ENCODE results near the gene PGP. TPM values are rescaled to one million over a fixed set of nuclear protein-coding genes. Genes with fewer than 3 reads are reported as not detected.

Gene PGP
- total RNA-seq, 1 experiment from 2014 or later = 48.7 TPM

- in situ Hi-C loops (cut with HindIII; ENCODE audit: low pct_unique_long_range_greater_than_20kb, low sequenced_read_pairs) = no loop called here
- TF ChIP-seq TCF7L2 (IDR thresholded peaks at IDR 0.05; ENCODE audit: low read depth, low read length) = no peak
- BruUV-seq (replicated peaks) = no TSS peak
- H3K27me3 ChIP-seq (ENCODE audit: control insufficient read depth, insufficient read depth, low read length) = no peaks in the 10 kb centered on the region
- no peaks in the 10 kb centered on the region for H3K4me1 ChIP-seq (ENCODE audit: control insufficient read depth, insufficient read depth, low read length)
- DNase-seq (ENCODE audit: low read depth, low spot score) (no peak), ATAC-seq (no peak)
- no peak overlapping the region for H3K27ac ChIP-seq (ENCODE audit: low read length)
- ChIA-PET POLR2A (no interaction called here), CTCF (no interaction called here)
- H3K9me3 ChIP-seq (ENCODE audit: control insufficient read depth, insufficient read depth, low read depth, low read length) = no peaks in the 10 kb centered on the region
- no peak overlapping the region for H3K4me3 ChIP-seq (ENCODE audit: low read depth in 2 of 2, low read length in 2 of 2)
- H3K36me3 ChIP-seq (ENCODE audit: control insufficient read depth, insufficient read depth, low read length) = no peaks in the 10 kb centered on the region
- intact Hi-C loops (cut with micrococcal nuclease; ENCODE audit: unreplicated experiment) = no loop called here
Measured at GRCh38 chr16:2180461-2180860, 34.2 kb downstream of the PGP start.

DNA sequence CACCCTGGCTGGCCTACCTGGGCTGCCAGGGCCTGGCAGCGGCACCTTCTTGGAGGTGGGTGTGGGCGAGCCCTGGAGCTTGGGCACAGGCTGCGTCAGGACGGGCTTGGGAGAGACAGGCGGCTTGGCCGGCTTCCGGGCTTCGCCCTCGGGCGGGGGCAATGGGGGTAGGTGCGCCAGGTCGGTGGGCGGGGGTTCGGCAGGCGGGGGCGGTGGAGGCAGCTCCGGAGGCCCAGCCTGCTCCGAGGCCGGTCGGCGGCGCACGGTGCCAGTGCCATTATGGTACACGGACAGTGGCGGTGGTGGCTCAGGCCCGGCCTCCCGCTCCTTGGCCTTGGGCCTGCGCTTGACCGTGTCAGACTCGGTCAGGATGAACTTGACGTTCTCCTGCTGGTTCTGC lies 35.1 kb downstream of the PGP start:
- no peaks in the 10 kb centered on the region for H3K9me3 ChIP-seq (ENCODE audit: control insufficient read depth, insufficient read depth, low read depth, low read length)
- ChIA-PET POLR2A (no interaction called here), CTCF (no interaction called here)
- ATAC-seq (no peak), DNase-seq (ENCODE audit: low read depth, low spot score) (no peak)
- no peaks in the 10 kb centered on the region for H3K36me3 ChIP-seq (ENCODE audit: control insufficient read depth, insufficient read depth, low read length)
- intact Hi-C loops (cut with micrococcal nuclease; ENCODE audit: unreplicated experiment) = no loop called here
- no peak overlapping the region for H3K4me3 ChIP-seq (ENCODE audit: low read depth in 2 of 2, low read length in 2 of 2)
- H3K27me3 ChIP-seq (ENCODE audit: control insufficient read depth, insufficient read depth, low read length) = no peaks in the 10 kb centered on the region
- no peaks in the 10 kb centered on the region for H3K4me1 ChIP-seq (ENCODE audit: control insufficient read depth, insufficient read depth, low read length)
- in situ Hi-C loops (cut with HindIII; ENCODE audit: low pct_unique_long_range_greater_than_20kb, low sequenced_read_pairs) = no loop called here
- no peak overlapping the region for H3K27ac ChIP-seq (ENCODE audit: low read length)
- no peak for TF ChIP-seq POLR2AphosphoS5 (IDR thresholded peaks at IDR 0.05; ENCODE audit: low read depth, low read length)
- TF ChIP-seq, protein P1, sequence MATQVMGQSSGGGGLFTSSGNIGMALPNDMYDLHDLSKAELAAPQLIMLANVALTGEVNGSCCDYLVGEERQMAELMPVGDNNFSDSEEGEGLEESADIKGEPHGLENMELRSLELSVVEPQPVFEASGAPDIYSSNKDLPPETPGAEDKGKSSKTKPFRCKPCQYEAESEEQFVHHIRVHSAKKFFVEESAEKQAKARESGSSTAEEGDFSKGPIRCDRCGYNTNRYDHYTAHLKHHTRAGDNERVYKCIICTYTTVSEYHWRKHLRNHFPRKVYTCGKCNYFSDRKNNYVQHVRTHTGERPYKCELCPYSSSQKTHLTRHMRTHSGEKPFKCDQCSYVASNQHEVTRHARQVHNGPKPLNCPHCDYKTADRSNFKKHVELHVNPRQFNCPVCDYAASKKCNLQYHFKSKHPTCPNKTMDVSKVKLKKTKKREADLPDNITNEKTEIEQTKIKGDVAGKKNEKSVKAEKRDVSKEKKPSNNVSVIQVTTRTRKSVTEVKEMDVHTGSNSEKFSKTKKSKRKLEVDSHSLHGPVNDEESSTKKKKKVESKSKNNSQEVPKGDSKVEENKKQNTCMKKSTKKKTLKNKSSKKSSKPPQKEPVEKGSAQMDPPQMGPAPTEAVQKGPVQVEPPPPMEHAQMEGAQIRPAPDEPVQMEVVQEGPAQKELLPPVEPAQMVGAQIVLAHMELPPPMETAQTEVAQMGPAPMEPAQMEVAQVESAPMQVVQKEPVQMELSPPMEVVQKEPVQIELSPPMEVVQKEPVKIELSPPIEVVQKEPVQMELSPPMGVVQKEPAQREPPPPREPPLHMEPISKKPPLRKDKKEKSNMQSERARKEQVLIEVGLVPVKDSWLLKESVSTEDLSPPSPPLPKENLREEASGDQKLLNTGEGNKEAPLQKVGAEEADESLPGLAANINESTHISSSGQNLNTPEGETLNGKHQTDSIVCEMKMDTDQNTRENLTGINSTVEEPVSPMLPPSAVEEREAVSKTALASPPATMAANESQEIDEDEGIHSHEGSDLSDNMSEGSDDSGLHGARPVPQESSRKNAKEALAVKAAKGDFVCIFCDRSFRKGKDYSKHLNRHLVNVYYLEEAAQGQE (IDR thresholded peaks at IDR 0.05; ENCODE audit: insufficient read depth in 1 of 2, low read depth in 2 of 2, low read length in 1 of 2) = no peak
- TF ChIP-seq, protein P2, sequence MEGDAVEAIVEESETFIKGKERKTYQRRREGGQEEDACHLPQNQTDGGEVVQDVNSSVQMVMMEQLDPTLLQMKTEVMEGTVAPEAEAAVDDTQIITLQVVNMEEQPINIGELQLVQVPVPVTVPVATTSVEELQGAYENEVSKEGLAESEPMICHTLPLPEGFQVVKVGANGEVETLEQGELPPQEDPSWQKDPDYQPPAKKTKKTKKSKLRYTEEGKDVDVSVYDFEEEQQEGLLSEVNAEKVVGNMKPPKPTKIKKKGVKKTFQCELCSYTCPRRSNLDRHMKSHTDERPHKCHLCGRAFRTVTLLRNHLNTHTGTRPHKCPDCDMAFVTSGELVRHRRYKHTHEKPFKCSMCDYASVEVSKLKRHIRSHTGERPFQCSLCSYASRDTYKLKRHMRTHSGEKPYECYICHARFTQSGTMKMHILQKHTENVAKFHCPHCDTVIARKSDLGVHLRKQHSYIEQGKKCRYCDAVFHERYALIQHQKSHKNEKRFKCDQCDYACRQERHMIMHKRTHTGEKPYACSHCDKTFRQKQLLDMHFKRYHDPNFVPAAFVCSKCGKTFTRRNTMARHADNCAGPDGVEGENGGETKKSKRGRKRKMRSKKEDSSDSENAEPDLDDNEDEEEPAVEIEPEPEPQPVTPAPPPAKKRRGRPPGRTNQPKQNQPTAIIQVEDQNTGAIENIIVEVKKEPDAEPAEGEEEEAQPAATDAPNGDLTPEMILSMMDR (IDR thresholded peaks at IDR 0.05) = no peak
- TF ChIP-seq SIN3A (IDR thresholded peaks at IDR 0.05; ENCODE audit: borderline replicate concordance, insufficient read depth, low read depth, low read length) = no peak
- no peak for TF ChIP-seq TCF7L2 (IDR thresholded peaks at IDR 0.05; ENCODE audit: low read depth, low read length)
- no TSS peak for BruUV-seq (replicated peaks)

DNA sequence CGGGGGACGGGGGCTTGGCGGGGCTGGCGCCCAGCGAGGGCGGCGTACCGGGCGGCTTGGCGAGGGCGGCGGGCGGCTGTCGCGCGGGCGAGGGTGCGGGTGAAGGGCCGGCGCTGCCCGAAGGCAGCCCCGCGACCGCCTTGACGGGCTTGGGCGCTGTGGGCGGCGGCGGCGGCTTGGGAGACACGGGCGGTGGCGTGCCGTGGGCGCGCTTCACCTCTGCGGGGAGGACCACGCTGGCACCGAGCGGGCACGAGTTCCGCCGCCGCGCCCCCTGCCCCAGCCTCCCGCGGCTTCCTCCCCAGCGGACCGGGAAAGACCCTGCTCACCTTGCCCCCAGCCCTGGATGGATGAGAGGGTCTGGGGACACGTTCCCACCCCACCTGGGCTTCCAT lies 35.5 kb downstream of the PGP start:
- intact Hi-C loops (cut with micrococcal nuclease; ENCODE audit: unreplicated experiment) = no loop called here
- no peak for ATAC-seq
- in situ Hi-C loops (cut with HindIII; ENCODE audit: low pct_unique_long_range_greater_than_20kb, low sequenced_read_pairs) = no loop called here
- Histone ChIP-seq H3K4me3 (ENCODE audit: low read depth in 2 of 2, low read length in 2 of 2) (no peak overlapping the region), H3K4me1 (ENCODE audit: control insufficient read depth, insufficient read depth, low read length) (no peaks in the 10 kb centered on the region), H3K9me3 (ENCODE audit: control insufficient read depth, insufficient read depth, low read depth, low read length) (no peaks in the 10 kb centered on the region), H3K27me3 (ENCODE audit: control insufficient read depth, insufficient read depth, low read length) (no peaks in the 10 kb centered on the region), H3K27ac (ENCODE audit: low read length) (no peak overlapping the region), H3K36me3 (ENCODE audit: control insufficient read depth, insufficient read depth, low read length) (no peaks in the 10 kb centered on the region)
- DNase-seq (ENCODE audit: low read depth, low spot score) = no peak
- ChIA-PET CTCF (no interaction called here), POLR2A (no interaction called here)
- no TSS peak for BruUV-seq (replicated peaks)
- TF ChIP-seq, protein P1 (IDR thresholded peaks at IDR 0.05; ENCODE audit: insufficient read depth in 1 of 2, low read depth in 2 of 2, low read length in 1 of 2) = no peak
- TF ChIP-seq SIN3A (IDR thresholded peaks at IDR 0.05; ENCODE audit: borderline replicate concordance, insufficient read depth, low read depth, low read length) = no peak
- no peak for TF ChIP-seq POLR2AphosphoS5 (IDR thresholded peaks at IDR 0.05; ENCODE audit: low read depth, low read length)
- TF ChIP-seq, protein P2 (IDR thresholded peaks at IDR 0.05) = no peak
- TF ChIP-seq TCF7L2 (IDR thresholded peaks at IDR 0.05; ENCODE audit: low read depth, low read length) = no peak
